ENCODE measurements around the gene IQGAP2.

- TF ChIP-seq EZH2 (IDR thresholded peaks at IDR 0.05; ENCODE audit: borderline replicate concordance, insufficient read depth, low read depth, low read length, poor library complexity, severe bottlenecking): no peak
- TF ChIP-seq, protein P1, sequence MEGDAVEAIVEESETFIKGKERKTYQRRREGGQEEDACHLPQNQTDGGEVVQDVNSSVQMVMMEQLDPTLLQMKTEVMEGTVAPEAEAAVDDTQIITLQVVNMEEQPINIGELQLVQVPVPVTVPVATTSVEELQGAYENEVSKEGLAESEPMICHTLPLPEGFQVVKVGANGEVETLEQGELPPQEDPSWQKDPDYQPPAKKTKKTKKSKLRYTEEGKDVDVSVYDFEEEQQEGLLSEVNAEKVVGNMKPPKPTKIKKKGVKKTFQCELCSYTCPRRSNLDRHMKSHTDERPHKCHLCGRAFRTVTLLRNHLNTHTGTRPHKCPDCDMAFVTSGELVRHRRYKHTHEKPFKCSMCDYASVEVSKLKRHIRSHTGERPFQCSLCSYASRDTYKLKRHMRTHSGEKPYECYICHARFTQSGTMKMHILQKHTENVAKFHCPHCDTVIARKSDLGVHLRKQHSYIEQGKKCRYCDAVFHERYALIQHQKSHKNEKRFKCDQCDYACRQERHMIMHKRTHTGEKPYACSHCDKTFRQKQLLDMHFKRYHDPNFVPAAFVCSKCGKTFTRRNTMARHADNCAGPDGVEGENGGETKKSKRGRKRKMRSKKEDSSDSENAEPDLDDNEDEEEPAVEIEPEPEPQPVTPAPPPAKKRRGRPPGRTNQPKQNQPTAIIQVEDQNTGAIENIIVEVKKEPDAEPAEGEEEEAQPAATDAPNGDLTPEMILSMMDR (IDR thresholded peaks at IDR 0.05): no peak
Measured at GRCh38 chr5:76368941-76369340, 34.1 kb upstream of the IQGAP2 start.
